A673 (cell line): ENCODE results near the gene LRP1.

Experiments
- EZH2 ChIP-seq: fragments of 200-600 bp; sonication (generic); IDR thresholded peaks from 2 replicates; pipeline ENCODE4 v1.6.1; 2017; ENCODE audit warnings: borderline replicate concordance, low read depth, mild to moderate bottlenecking, mixed read lengths, antibody characterized with exemption, low read length; ENCODE audit not compliant: poor library complexity, severe bottlenecking
- TF ChIP-seq, protein P1 (sequence below): fragments of 300-800, 200-600 bp; sonication (generic); conservative IDR thresholded peaks from 2 replicates; pipeline ENCODE4 v1.5.1; 2017; ENCODE audit warnings: low read depth, mild to moderate bottlenecking, antibody characterized with exemption, low read length, moderate library complexity, mixed read lengths

DNA sequence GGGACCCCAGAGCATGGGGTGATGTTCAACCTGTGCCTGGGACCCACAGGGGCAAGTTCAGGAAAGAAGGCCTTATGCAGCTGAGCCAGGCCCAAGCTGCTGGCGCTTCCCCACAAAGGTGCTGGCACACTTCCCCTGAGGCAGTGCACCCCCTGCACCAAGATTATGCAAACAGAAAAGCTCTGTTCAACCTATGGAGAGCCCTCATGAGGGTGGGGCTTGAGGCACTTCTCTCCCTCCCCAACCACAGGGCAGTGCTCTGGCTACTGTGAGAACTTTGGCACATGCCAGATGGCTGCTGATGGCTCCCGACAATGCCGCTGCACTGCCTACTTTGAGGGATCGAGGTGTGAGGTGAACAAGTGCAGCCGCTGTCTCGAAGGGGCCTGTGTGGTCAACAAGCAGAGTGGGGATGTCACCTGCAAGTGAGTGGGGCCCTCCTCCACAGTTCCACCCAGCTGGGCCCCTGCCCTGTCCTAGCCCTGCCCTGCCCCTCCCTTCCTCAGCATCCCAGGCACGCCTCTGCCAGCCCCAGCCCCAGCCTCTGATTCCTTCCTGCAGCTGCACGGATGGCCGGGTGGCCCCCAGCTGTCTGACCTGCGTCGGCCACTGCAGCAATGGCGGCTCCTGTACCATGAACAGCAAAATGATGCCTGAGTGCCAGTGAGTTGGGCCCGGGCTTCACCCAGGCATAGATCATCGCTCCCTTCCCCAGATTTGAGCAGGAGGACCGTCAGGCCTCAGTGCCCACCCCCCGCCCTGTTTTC is 82.8 kb downstream of the LRP1 start:
- TF ChIP-seq, protein P1, sequence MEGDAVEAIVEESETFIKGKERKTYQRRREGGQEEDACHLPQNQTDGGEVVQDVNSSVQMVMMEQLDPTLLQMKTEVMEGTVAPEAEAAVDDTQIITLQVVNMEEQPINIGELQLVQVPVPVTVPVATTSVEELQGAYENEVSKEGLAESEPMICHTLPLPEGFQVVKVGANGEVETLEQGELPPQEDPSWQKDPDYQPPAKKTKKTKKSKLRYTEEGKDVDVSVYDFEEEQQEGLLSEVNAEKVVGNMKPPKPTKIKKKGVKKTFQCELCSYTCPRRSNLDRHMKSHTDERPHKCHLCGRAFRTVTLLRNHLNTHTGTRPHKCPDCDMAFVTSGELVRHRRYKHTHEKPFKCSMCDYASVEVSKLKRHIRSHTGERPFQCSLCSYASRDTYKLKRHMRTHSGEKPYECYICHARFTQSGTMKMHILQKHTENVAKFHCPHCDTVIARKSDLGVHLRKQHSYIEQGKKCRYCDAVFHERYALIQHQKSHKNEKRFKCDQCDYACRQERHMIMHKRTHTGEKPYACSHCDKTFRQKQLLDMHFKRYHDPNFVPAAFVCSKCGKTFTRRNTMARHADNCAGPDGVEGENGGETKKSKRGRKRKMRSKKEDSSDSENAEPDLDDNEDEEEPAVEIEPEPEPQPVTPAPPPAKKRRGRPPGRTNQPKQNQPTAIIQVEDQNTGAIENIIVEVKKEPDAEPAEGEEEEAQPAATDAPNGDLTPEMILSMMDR: no peak
- TF ChIP-seq EZH2: no peak
